GM23248 (cell line): ENCODE data around the gene THTPA.

Experiments
- EZH2 ChIP-seq: fragments of 200-600 bp; sonication (generic); IDR thresholded peaks from 2 replicates; pipeline ENCODE4 v1.6.1; 2018; ENCODE audit warnings: antibody characterized with exemption, mild to moderate bottlenecking; ENCODE audit not compliant: insufficient read depth, poor library complexity, severe bottlenecking
- EZH2phosphoT487 ChIP-seq: fragments of 200-600 bp; sonication (generic); IDR thresholded peaks from 2 replicates; pipeline ENCODE4 v1.6.1; 2018; ENCODE audit warnings: antibody characterized with exemption, moderate library complexity, mild to moderate bottlenecking, low read depth; ENCODE audit not compliant: insufficient read depth

GRCh38 chr14:23555533-23555881, 564 bp upstream of the THTPA start:
- TF ChIP-seq EZH2 (no peak), EZH2phosphoT487 (no peak)
